ENCODE data around the gene KIF6.

DNA sequence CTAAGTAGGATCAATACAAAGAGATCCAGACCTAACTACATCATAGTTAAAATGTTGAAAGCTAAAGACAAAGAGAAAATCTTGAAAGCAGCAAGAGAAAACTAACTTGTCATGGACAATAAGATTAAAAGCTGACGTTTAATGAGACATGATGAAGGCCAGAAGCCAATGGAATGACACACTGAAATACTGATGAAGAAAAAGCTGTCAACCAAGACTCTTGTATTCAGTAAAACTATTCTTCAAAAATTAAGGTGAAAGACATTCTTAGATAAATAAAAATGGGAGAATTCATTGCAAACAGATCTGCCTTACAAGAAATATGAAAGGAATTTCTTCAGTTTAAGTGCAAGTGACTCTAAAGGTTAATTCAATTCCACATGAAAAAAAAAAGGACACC lies 256.8 kb downstream of the KIF6 start:
- TF ChIP-seq, protein P1, sequence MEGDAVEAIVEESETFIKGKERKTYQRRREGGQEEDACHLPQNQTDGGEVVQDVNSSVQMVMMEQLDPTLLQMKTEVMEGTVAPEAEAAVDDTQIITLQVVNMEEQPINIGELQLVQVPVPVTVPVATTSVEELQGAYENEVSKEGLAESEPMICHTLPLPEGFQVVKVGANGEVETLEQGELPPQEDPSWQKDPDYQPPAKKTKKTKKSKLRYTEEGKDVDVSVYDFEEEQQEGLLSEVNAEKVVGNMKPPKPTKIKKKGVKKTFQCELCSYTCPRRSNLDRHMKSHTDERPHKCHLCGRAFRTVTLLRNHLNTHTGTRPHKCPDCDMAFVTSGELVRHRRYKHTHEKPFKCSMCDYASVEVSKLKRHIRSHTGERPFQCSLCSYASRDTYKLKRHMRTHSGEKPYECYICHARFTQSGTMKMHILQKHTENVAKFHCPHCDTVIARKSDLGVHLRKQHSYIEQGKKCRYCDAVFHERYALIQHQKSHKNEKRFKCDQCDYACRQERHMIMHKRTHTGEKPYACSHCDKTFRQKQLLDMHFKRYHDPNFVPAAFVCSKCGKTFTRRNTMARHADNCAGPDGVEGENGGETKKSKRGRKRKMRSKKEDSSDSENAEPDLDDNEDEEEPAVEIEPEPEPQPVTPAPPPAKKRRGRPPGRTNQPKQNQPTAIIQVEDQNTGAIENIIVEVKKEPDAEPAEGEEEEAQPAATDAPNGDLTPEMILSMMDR (IDR thresholded peaks at IDR 0.05) = no peak
- TF ChIP-seq POLR2A (IDR thresholded peaks at IDR 0.05) = no peak
- no peak for TF ChIP-seq POLR2AphosphoS5 (IDR thresholded peaks at IDR 0.05; ENCODE audit: insufficient read depth in 1 of 2, low read depth in 1 of 2)
